G401 (cell line): ENCODE measurements around the gene FCN3. TPM values are rescaled to one million over a fixed set of nuclear protein-coding genes. Genes with fewer than 3 reads are reported as not detected.
A peak's percentile ranks its signal among the peaks of the same experiment; 100 is the strongest.

Source experiments
- DNase-seq: peaks from one replicate; pipeline ENCODE4 v3.0.0-alpha.2; 2015; ENCODE audit warnings: low spot score
- in situ Hi-C: cut with HindIII; loops from 2 replicates; pipeline ENCODE4 v1.10.0; 2016; ENCODE audit warnings: low sequenced_read_pairs, mixed read lengths
- total RNA-seq: library from RNA; depleted of rRNA; stranded (reverse); fragments of >200 nt; shearing (Covaris generic); gene quantifications from 2 replicates; pipeline ENCODE4 v1.2.3, GENCODE V29; 2014

The FCN3 gene
- total RNA-seq, 1 experiment from 2014 or later = not detected

DNA sequence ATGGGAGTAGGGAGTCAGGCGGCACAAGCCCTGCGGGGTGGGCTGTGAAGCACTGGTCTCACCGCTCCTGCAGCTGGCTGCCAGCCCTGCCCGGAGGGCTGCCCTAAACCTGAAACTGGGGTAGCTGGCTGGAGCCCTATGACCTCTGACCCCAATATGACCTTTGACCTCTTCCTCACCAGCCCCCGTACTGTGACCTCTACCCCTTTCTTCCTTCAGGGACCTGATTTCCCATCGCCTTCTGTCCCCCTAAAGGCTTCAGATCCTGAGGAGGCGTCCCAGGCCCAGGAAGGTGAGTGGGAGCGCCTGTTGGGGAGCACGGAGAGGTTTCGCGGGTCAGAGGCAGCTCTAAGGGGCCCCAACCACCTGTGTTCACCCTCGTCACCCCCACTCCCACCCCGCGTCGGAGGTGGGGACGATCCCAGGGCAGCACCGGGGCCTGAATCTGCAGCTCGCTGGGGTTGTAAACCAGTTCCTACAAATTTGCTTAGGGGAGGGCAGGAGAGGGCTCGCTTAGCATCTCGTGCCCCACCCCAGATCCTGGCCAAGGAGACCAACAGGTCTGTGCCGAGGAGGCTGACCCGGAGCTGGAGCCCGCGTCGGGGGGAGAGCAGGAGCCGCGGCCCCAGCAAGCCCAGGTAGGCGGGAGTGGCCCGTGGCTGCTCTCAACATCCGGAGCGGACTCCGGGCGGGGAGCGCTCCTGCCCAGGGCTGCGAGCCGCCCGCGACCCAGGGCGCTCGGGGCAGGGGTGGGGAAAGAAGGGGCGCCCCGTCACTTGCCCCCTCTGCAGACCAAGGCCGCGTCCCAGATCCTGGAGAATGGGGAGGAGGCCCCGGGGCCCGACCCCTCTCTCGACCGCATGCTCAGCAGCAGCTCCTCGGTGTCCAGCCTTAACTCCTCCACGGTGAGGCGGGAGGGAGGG is 25.5 kb downstream of the FCN3 start:
- in situ Hi-C loops = no loop called here
- DNase-seq = peak; percentile 73

DNA sequence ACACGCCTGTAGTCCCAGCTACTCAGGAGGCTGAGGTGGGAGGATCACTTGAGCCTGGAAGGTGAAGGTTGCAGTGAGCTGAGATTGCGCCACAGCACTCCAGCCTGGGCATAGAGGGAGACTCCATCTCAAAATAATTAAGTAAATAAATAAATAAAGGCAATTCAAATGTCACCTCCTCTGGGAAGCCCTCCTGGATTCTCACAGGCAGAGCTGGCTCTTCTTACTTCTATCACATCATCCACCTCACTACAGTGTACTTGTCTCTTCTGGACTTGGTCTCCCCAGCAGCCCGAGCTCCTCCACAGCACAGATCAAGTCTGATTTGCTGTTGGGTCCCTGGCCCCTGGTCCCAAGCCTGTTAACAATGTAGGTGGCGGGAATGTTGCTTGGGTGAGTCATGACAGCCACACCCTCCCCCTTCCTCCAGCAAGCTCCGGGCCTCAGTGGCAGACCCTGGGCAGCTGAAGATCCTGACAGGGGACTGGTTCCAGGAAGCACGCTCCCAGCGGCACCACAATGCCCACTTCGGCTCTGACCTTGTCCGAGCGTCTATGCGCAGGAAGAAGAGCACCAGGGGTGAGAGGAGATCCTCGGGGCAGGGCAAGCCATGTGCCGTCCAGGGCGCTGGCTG is 27.5 kb downstream of the FCN3 start:
- no peak for DNase-seq
- in situ Hi-C loops = no loop called here

- no peak for DNase-seq
- in situ Hi-C loops = no loop called here
These were observed 28.3 kb downstream of the FCN3 start for GRCh38 chr1:27346357-27346756.

- no peak for DNase-seq
- in situ Hi-C loops = no loop called here
These were observed 29.4 kb downstream of the FCN3 start for GRCh38 chr1:27345272-27345671.

GRCh38 chr1:27343639-27344025 is 31.0 kb downstream of the FCN3 start:
- in situ Hi-C loops = no loop called here
- DNase-seq = no peak

- DNase-seq = peak; percentile 74
- in situ Hi-C loops = no loop called here
These were observed 31.6 kb downstream of the FCN3 start for GRCh38 chr1:27342778-27343638.

GRCh38 chr1:27342391-27342777 is 32.2 kb downstream of the FCN3 start:
- peak; percentile 48 for DNase-seq
- in situ Hi-C loops = no loop called here

- peak; percentile 82 for DNase-seq
- in situ Hi-C loops = no loop called here
These were observed 32.9 kb downstream of the FCN3 start, which contains the start of gene SYTL1 for GRCh38 chr1:27341525-27342252. SYTL1 (plus strand) TSS chr1:27342022; CDS start chr1:27345335, 3,313 bp downstream.

- in situ Hi-C loops = no loop called here
- DNase-seq = no peak
These were observed 35.4 kb downstream of the FCN3 start for GRCh38 chr1:27339213-27339612.

DNA sequence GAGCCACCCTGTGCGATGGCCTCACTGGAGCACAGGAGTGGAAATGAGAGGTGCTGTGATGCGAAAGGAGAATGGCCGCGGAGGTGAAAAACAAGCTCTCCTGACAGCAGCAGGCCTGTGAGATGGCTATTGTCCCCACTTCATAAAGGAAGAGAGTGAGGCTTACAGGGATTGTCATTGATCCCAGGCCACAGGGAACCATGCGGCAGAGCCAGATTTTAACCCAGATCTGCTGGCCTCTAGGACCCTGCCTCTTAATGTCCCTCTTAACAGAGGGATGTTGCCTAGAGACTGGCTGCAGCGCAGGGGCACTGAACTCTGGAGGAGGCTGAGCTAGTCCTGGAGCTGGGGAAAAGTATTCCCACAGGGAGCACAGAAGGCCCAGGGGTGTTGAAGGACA is 35.9 kb downstream of the FCN3 start:
- in situ Hi-C loops = no loop called here
- no peak for DNase-seq

DNA sequence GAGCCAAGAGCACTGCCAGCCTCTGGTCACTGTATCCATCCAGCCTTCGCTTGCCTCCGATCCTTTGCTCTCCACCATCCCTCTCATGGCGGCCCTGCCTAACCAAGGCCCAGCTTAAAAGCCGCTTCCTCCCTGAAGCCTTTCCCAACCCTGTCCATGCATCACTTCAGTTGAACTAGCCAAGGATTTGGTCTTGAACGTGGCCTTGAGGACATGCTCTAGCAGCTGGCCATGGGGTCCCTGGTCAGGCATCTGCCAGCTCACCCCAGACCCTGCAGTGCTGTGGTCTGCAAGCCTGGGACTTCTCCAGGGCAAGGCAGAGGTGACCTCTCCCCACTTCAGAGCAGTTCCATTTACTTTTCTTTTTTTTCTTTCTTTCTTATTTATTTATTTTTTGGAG is 37.9 kb downstream of the FCN3 start:
- in situ Hi-C loops = no loop called here
- DNase-seq = no peak

GRCh38 chr1:27335506-27336422 is 38.9 kb downstream of the FCN3 start:
- in situ Hi-C loops = no loop called here
- no peak for DNase-seq

DNA sequence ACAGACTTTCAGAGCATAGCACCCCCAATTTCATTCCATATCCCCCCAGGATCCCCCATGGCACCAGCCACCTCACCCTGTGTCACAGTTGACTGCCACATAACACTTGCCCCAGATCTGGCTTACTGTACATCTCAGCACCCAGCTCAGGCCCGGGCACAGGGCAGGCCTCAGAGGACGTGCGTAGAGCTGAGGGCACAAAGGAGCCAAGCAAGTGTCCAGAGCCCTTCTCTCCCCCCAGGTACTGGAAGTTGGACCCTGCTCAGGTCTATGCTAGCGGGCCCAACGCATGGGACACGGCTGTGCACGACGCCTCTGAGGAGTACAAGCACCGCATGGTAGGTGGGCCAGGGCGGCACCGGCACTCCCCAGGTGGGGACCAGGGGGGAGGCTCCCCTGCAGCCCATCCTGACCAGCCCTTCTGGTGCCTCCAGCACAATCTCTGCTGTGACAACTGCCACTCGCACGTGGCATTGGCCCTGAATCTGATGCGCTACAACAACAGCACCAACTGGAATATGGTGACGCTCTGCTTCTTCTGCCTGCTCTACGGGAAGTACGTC is 40.8 kb downstream of the FCN3 start:
- DNase-seq = no peak
- in situ Hi-C loops = no loop called here

DNA sequence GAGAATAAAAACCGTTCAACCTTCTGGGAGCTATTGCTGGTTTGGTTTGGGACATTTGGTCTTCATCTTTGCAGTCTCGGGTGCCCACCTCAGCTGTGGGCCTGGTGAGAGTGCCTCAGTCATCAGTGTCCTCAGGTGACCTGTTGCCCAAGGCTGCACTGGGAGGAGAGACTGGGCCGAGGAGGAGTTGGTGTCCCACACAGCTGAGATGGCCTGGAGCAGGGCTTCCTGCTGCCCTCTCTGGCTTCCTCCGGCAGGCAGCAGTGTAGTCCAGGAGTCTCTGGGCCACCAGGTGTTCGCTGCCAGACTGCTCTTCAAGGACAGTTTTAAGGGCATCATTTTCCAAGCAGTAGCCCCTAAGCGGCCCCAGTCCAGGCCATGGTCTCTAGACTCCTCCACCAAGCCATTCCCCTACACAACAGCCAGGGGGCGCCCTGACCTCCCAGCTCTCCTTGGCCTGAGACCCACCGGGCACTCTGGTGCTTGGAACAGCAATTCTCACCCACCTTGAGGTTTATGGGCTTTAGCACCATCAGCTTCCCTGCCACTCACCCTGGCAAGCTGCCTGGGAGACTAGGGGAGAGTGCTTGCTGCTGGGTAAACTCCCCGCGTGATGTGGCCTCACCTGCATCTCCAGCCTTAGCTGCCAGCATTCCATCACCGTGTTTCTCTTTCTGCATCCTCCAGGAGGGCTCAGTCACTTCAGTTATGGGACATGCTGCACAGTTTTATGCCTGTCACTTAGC is 41.9 kb downstream of the FCN3 start:
- in situ Hi-C loops = no loop called here
- DNase-seq = peak; percentile 66

- DNase-seq = peak; percentile 50
- in situ Hi-C loops = no loop called here
These were observed 42.7 kb downstream of the FCN3 start for GRCh38 chr1:27331922-27332321.

- in situ Hi-C loops = no loop called here
- DNase-seq = no peak
These were observed 43.2 kb downstream of the FCN3 start for GRCh38 chr1:27331426-27331825.

- no peak for DNase-seq
- in situ Hi-C loops = no loop called here
These were observed 43.8 kb downstream of the FCN3 start for GRCh38 chr1:27330786-27331185.
